GM12891 (cell line): ENCODE data around the gene FBXO5.

Experiments used
- POLR2A ChIP-seq: IDR thresholded peaks from 2 replicates; pipeline ENCODE4 v1.6.1; 2011; ENCODE audit warnings: low read depth, low read length, control low read depth
- POLR2AphosphoS5 ChIP-seq: IDR thresholded peaks from 2 replicates; pipeline ENCODE4 v1.6.1; 2011; ENCODE audit warnings: low read depth, low read length, control low read depth
- POU2F2 ChIP-seq: IDR thresholded peaks from 2 replicates; pipeline ENCODE4 v1.6.1; 2011; ENCODE audit warnings: low read depth, mild to moderate bottlenecking, control low read depth, low read length, moderate library complexity
- SPI1 ChIP-seq: IDR thresholded peaks from 2 replicates; pipeline ENCODE4 v1.6.1; 2011; ENCODE audit warnings: low read depth, low read length, control low read depth
- TAF1 ChIP-seq: IDR thresholded peaks from 2 replicates; pipeline ENCODE4 v1.6.1; 2011; ENCODE audit warnings: low read depth, low read length, control low read depth

DNA sequence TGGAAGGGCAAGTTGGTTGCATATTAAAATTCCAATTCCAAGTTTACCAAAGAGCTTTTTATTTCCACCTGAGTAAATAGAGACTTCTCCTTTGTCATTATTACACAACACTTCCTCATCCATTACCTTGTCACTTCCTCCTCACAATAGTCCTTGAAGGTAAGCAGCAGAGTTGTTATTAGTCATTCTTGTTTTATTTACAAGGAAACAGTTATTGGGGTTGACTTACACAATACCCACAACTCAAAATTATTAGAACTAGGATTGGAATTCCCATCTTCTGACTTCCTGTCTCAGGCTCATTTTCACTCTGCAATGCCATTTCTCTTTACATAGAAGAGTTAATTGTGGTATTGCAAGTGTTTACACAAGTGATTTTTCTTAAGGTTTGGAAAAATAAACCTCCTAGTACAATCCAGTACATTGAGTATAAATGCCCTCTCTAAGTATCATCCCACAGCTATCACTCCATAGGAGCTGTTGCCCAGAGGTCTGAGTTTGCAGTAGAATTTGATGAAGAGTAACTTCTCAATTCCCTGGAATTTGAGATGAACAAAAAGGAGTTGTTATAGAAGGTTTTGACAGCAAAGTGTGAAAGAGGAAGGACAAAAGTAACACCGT lies 48.6 kb upstream of the FBXO5 start:
- no peak for TF ChIP-seq POLR2A
- TF ChIP-seq TAF1: no peak
- no peak for TF ChIP-seq POLR2AphosphoS5
- no peak for TF ChIP-seq SPI1
- TF ChIP-seq POU2F2: no peak
